Lower leg skin (tissue), 3 donors: ENCODE data around the gene SPTBN4.

ENCODE experiments used
- CTCF ChIP-seq, 3 donors: fragments of 450-650 bp; IDR thresholded peaks; one replicate each; pipeline ENCODE4 v1.5.1; 2016; ENCODE audit warnings: antibody characterized with exemption in 3 of 3, mild to moderate bottlenecking in 3 of 3, moderate library complexity in 2 of 3
- POLR2A ChIP-seq, 2 donors: fragments of 450-650 bp; IDR thresholded peaks; one replicate each; pipeline ENCODE4 v1.6.1; 2016 to 2017; ENCODE audit warnings: antibody characterized with exemption in 2 of 2, mild to moderate bottlenecking in 1 of 2, moderate library complexity in 1 of 2

DNA sequence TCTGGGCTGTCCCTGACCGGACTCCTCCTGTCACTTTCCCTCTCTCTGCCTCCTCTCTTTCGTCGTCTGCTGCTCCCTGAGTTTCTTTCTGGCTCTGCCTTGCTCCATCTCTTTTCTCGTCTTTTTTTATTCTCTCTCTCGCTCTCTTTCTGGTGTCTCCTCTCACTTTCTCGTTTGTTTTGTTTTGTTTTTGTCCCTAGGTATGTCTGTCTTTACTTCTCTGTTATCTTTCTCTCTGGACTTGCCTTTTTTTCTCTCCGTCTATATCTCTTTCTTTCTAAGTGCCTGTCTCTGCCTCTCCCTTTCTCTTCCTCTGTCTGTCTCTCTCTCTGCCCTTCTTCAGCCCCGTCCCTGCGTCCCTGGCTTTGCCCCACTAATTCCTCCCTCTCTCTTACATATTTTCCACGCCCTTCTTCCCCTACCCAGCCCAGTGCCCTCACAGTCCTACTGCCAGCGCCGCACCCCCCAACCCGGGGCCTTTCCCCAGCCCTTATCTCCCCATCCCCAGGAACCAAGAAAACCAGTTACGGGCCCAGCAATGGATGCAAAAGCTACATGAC is 61.8 kb downstream of the SPTBN4 start:
- TF ChIP-seq POLR2A (IDR thresholded peaks at IDR 0.05) (no peak), CTCF (IDR thresholded peaks at IDR 0.05) (no peak)
